NCI-H2227 treated with DMSO at 0.1 percent for 48 hours (cell line): ENCODE measurements around the gene ORC5.

Experiments used
- DNase-seq: peaks from one replicate; lab custom pipeline; 2025; lab: John Stamatoyannopoulos, UW

ORC5 gene

DNA sequence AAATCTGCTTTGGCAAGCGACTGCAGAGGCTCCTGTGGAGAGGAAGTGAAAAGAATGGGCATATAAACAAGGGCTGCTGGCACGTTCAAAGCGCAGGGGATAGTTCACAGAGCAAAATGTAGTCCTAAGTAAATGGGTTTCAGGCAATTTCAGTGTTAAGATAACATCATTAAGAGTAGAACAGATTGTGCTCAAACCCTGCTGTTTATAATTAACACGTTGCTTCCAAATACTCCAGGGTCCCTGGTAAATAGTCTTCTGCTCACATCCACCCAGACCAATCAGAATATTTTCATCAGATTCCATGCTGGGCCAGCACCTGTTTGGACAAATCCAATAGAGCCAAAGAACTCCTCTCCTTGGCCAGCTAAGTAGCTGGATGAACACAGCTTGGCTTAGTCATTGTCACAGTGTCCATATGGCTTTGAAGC, 81.4 kb downstream of the ORC5 start:
- peak; percentile 93 for DNase-seq

DNA sequence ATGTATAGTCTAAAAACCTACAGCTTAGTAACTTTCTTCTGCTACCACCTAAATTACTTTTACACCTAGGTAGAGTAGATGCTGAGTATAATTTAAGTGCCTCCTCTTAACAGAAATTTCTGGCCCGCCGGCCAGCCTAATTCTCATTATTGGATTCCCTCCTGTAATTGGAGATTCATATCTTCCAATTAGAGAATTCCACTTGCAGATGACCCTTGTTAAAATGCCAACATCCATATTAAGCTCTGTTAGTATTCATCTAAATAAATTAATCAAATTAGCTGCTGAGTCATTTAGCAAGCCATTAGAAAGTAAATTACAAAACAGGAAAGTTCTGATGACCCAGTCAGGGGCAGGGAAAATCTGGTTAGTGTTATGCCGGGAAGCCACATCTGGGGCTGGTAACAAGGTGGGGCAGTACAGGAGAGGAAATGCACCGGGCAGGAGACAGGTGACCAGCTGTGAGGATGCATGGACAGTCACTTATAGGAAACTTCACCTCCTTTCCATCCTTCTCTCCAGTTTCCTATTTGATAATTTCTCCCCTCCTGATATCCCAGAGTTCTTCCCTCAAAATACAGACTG, 82.8 kb downstream of the ORC5 start:
- DNase-seq: no peak

- no peak for DNase-seq
Observed at GRCh38 chr7:104124469-104124868, 83.3 kb downstream of the ORC5 start.

- DNase-seq: no peak
Observed at GRCh38 chr7:104123786-104124185, 84.0 kb downstream of the ORC5 start.

GRCh38 chr7:104113788-104114187, 94.0 kb downstream of the ORC5 start:
- no peak for DNase-seq

GRCh38 chr7:104112623-104113022, 95.2 kb downstream of the ORC5 start:
- DNase-seq: no peak

GRCh38 chr7:104111271-104111670, 96.5 kb downstream of the ORC5 start:
- no peak for DNase-seq

DNA sequence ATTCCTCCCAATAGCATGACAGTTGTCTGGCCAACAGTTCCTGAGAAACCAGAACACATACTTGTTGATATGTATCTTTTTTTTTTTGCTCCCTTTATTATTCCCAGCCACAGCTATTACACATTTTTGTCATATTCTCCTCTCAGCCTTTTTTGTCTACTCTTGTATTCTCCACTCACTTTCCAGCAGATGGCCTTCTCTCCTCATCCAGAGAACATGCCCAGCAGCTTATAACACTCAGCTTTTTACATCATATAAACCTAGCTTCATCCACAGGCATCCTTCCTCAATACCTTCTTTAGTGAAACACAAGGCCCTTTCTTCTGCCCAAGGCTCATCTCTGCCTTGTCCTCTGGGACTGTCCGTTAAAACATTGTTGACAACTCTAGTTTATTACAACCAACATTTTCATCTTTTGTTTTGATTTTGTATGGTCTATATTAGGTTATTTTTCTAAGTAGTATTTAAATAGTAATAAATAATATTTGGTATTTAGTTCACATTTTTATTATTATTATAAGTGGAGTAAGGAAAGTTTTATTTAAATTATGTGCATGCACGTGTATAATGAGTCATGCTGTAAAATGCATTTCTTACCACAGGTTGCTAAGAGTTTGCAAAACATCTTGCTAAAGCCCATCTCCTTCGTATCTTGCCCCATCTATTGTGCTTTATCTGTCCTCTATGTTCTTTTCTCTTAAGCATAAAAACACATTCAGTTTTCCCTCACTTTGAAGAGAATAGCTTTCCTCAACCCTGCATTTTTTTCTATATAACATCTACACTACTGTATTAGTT, 101.5 kb downstream of the ORC5 start:
- DNase-seq: no peak

DNA sequence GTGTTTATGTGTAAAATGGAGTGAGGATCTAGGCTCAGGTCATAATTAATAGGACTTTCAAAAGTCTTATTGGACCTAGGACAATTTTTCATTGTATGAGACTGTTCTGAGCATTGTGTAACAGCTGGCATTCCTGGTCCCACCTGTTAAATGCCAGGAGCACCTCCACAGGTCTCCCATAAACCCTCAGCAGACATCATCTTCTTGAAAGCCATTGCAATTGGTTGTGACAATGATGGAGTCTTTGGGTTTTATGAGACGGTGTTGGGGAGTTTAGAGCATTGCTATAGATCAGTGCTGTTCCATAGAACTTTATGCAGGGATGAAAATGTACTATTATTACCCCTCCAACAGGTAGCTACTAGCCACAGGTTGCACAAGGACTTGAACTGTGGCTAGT, 108.9 kb downstream of the ORC5 start:
- DNase-seq: no peak

GRCh38 chr7:104096683-104097082, 111.1 kb downstream of the ORC5 start:
- no peak for DNase-seq

GRCh38 chr7:104093127-104093526, 114.7 kb downstream of the ORC5 start:
- no peak for DNase-seq

DNA sequence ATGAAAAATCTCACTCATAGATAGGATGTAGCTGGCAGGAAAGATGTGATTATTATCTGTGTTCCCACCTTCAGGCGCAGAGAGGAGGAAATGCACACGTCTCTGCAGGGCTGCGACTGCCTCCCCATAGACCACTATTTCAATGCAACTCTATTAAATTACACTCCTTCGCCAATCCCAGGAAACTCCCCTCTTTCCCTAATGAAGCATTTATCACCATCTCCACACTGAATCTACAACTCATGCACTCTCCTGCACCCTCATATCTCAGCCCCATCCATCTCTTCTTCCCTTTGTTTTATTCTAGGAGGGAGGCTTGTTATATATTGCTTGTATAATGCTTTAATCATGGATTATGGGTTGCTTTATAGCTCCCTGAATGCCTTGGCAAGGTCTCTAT, 116.6 kb downstream of the ORC5 start:
- DNase-seq: peak; percentile 24

- peak; percentile 92 for DNase-seq
Observed at GRCh38 chr7:104089612-104090011, 118.2 kb downstream of the ORC5 start.

DNA sequence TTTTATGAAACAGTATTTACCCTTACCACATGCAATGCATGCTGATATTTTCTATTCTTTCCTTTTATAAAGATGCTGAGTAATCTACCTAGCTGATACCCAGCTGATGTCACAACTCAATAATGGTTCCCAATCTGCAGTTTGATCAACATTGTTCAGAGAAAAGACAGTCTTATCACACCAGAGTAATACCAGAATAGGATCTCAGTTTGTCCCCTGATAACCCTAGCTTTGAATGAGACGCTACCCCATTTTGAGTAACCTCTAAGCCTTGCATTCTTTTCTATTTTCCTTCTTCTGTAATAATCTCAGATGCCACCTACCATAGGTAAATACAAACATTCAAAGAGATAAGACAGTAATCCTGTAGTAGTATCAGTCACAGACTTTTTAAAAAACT, 118.8 kb downstream of the ORC5 start:
- no peak for DNase-seq
